Stimulated activated CD4-positive, alpha-beta T cell treated with anti-CD3 and anti-CD28 coated beads, Interleukin-15, amount 100 ng/mL, for 1 hour (primary cell): ENCODE data around the gene SUN1.

ENCODE experiments used
- DNase-seq, 2 donors: peaks; one replicate each; pipeline ENCODE4 v3.0.0-alpha.2; 2020; ENCODE audit warnings: low read depth in 1 of 2, low spot score in 1 of 2

The SUN1 gene

DNA sequence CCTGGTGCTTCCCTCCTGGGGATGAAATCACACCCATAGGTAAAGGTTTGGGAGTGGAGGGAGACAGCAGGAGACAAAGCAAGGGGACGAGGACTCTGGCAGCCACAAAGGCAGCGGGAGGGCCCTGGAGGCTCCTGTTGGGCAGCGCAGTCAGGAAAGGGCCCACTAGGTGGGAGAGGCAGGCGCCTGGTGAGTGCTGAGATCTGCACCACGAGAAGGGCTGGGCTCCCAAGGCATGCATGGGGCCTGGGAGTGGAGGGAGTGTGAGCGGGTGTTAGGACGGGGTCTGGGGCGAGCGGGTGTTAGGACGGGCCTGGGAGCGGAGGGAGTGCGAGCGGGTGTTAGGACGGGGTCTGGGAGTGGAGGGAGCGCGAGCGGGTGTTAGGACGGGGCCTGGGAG, 57.1 kb downstream of the SUN1 start:
- no peak for DNase-seq

DNA sequence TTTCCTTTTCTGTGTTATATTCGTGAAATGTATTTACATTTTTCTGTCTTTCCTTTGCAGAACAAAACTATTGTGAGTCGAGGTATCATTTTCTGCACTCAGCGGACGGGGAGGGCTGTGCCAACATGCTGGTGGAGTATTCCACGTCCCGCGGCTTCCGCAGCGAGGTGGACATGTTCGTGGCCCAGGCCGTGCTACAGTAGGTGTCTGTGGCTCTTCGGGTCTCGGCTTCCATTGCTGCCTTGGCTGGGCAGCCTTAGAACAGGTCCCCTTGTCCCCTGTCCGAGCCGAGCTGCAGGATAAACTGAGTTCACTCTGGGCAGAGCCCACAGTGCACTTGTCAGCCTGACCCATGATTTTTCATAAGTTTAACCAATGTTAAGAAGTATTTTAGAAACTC, 58.6 kb downstream of the SUN1 start:
- DNase-seq = no peak

DNA sequence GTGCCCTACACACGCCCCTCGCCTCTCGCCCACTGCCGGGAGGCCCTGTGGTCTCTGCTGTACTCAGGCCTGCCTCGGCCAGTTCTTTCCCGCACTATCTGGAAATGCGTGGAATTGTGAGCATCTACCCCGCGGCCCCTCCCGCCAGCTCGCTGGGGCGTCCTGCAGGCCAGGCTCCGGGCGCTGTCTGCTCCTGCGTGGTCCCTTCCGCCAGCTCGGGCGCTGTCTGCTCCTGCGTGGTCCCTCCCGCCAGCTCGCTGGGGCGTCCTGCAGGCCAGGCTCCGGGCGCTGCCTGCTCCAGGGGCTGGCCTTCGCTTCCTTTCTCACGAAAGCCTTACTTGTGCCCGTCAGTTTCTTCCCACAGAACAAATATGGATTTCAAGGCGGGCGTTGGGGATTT, 59.0 kb downstream of the SUN1 start:
- DNase-seq = no peak

DNA sequence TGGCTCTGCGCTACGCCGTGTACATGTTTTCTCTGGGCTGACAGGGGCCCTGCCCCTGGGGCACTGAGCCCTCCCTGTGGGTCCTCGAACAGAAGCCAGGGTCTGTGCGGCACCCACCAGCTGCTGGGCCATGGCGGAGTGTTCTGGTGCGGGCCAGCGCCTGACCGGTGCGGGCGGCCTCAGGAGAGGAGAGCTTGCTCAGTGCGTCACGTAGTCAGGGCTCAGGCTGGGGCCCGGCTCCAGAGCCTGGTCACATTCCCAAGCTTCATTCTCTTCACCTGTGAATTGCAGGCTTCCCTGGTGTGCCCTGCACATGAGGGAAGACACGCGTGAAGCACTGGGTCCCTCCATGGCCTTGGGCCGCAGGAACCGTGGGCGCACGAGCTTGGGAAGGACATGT, 59.5 kb downstream of the SUN1 start:
- DNase-seq = no peak

DNA sequence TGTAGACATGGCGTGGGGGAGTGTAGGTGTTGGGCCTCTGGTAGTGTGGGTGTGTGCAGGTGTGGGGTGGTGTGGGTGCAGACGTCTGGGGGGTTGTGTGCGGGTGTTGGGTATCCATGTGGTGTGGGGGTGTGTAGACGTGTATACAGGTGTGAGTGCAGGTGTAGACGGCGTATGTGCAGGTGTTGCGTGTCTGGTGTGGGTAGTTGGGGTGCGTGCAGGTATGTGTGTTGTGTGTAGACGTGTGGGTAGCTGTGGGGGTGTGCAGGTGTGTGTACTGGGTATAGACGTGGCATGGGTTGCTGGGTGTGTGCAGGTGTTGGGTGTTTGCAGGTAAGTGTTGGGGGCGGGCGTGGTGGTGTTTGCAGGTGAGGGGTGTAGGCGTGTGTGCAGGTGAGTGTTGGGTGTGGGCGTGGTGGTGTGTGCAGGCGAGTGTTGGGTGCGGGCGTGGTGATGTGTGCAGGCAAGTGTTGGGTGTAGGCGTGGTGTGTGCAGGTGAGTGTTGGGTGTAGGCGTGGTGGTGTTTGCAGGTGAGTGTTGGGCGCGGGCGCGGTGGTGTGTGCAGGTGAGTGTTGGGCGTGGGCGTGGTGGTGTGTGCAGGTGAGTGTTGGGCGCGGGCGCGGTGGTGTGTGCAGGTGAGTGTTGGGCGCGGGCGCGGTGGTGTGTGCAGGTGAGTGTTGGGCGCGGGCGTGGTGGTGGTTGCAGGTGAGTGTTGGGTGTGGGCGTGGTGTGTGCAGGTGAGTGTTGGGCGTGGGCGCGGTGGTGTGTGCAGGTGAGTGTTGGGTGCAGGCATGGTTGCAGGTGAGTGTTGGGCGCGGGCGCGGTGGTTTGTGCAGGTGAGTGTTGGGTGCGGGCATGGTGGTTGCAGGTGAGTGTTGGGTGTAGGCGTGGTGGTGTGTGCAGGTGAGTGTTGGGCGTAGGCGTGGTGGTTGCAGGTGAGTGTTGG, 60.6 kb downstream of the SUN1 start:
- no peak for DNase-seq

DNA sequence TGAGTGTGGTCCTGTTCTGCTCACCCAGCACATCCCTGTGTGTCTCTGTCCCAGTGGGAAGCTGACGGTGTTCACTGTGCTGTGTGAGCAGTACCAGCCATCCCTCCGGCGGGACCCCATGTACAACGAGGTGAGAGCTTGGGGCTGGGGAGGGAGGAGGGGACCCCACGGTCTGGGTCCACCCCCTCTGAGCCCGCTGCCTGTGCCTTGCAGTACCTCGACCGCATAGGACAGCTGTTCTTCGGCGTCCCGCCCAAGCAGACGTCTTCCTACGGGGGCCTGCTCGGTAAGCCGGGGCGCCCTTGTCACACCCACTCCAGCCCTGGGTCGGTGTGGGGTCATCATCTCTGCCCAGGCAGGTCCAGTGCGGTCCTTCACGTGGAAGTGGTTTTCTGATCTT, 61.4 kb downstream of the SUN1 start:
- DNase-seq = no peak

DNA sequence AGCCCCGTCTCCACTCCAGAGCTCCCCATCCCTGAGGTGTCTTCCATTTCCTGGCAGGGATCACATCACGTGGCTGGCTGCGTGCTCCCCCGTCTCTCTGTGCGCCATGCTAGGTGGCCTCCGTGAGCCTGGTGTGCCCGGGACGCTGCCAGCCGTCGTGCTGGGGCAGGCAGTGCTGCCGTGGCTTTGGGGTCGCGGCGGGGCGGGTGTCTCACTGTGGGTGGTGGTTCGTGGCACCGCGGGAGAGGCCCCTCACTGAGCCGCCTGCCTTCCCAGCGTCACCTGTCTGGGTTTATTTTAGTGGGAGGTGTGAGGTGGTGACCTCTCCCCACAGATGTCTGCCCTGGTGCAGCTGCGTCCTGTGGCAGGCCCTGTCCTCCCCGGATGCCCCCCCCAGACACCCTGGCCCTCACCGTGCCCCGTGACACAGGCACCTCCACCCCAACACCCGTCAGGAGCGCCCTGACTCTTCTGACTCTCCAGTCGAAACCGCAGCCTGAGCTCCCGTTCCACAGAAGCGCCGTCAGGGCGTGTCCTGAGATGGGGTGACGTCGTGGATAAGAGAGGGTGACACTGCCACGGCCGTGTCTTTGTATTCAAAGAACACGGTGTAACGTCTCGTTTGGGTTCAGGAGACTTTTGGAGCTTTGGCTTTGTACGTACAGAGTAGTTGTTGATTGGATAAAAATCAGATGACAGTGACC, 62.0 kb downstream of the SUN1 start:
- DNase-seq = no peak

DNA sequence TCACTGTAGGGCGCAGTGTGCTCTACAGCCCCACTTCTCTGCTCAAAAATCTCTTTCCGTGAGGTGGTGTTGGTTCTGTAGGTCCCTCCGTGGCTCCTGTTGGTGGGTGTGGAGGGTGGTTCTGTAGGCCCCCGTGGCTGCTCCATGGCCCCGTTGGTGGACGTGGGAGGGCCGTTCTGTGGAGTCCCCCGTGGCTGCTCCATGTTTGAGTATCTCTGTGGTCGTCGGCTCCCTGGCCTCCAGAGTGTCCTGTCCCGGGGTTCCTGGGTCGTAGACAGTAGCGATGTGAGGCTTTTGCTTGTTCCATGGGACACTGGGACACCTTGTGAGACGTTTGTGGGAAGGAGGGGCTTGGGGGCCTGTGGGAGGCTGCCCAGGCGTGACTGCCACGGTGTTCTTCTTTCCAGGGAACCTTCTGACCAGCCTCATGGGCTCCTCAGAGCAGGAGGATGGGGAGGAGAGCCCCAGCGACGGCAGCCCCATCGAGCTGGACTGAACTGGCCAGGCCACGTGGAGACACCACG, 62.7 kb downstream of the SUN1 start:
- no peak for DNase-seq

DNA sequence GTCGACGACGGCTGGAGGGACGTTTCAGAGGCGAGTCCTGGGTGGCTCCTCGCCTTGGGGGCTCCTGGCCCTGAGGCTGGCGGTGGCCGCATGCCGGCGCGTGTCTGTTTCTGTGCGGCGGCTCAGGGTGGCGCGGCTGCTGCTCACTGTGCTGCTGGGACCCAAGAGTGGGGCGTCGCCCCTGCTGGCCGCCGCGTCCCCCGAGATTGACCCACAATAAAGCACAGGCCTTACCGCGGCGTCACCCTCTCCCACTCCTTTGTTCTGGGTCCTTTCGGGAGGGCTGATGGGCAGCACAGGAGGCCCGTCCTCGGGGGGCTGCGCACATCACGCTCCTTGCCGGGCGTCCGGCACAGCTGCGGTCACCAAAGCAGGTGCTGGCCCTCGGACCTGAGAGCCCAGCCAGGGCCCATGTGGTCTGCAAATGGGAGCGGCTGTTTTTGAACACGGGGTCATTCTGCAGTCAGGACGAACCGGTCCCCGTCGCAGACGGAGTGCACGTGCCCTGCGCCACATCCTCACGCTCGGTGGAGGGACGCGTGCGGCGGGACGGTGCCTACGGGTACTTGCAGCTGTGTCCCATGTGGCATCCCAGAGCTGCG, 63.3 kb downstream of the SUN1 start:
- DNase-seq = no peak

DNA sequence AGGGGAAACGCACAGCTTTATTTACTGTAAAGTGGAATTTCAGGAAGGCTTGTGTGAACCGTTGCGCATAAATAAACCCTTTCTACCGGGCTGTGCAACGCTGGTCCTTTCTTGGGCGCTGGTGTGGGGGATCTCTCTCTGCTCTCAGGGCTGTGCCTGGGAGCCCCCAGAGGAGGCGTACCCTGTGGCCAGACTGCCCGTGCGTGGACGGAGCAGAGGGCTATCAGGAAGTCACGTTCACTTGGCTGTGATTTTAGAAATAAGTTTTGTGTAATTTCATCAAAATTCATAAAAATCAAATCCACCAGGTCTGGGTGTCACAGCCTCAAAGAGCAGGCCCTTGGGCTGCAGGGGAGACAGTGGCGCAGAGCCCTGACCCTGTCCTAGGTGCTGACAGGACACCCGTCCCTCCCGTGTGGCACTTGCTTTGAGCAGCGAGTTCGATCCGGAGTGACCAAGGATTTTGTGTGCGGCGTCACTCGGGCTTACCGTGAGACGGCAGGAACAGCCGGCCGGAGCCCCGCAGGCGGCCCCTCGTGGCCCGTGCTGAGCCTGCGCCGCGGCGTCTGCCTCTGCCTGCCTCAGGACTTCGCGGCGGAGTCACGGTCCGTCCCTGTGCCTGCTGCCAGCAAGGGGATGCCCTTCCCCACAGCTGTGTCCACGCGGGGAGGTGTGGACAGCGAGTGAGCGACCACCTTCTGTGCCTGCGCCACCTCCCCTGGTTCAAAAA, 64.2 kb downstream of the SUN1 start:
- no peak for DNase-seq

DNA sequence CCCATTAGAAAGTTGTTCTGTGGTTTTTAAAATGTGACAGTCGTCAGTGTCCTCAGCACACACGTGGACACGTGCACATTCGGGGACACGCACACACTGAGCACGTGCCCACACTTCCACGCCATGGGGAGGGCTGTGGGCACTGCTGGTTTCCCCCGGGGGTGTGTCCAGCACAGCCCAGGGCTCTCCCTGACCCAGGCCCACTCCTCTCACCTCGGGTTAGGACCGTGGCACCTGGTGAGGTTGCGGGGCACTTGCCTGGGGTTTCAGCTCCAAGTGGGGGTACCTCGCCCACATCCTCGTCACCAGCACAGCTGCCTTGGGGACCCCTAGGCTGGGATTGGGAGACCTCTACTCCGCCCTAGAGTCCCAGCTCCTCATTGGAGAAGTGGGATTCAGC, 64.8 kb downstream of the SUN1 start:
- no peak for DNase-seq

DNA sequence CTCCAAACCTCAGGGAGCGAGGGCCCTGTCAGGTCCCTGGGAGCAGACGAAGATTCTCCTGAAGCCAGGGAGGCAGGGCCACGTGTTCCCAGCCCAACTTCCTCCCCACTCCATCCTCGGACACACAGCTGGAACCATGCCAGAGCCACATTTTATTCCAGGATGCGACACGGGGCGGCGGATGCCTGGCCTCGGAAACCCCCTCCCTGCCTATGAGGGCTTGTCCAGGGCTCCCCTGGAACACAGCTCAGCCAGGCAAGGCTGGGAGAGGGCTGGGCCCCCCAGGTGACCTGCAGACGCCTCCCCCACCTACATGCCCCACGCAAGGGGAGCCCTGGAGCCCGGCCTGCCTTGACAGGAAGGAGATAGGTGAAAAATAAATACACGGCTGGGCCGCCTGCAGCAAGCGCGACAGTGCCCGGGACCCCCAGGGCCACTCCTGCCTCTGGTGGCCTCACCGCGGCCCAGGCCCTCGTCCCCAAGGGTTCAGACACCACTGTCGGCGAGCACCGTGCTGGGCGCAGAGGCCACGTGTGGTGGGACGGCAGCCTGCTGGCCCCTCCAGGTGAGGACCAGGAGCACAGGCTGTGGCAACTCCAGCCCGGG, 65.6 kb downstream of the SUN1 start:
- DNase-seq = no peak

DNA sequence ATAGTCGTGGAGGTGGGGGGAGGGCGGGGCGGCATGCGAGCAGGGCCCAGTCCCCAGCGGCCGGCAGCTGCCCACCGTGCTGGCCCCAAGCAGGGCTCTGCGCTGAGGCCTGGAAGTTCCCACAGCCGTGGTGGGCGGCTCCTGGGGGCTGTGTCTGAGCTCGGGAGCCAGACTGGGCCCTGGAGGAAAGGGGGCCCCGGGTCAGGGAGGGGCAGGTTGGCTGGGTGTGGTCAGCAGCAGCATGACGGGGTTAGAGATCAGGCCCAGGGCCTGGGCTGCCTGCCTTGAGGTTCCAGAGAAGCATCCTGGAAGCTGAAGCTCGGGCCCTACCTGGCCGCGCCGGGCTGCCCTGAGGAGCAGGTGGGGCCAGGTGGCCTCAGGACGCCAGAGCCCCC, 66.2 kb downstream of the SUN1 start:
- no peak for DNase-seq

DNA sequence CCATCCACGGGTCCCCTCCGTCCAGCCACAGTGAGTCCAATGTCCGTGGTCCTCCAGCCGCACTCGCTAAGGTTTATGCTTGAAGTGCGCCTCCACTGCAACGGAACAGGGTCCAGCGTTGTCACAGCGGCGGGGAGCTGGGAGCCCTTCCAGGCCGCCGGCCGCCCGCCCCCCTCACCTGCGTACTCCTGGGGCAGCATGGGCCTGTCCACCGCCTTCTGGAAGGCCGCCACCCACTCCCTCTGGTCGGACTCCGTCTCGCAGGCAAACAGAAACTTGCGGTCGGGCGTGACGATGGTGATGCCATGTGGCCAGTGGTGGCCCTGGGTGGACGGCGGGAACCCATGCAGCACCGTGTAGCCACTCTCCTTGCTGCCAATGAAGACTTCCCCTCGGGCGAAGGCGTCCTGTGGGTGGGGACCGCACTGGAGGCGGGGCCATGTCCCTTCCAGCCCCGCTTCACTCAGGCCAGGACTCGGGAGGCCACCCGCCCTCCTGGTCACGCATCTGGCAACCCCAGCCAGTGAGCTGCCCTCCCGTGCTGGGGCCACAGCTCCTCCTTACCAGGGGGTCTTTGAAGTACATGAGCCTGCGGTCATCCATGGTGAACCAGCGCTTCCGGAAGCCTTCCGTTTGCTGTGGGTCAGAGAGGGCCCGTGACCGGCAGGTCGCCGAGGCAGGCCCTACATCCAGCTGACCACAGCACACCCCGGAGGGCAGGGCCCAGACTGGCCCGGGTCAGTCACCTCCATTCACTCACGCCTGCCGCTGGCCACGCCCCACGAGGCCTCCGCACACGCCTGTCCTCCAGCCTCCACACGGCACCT, 66.8 kb downstream of the SUN1 start:
- no peak for DNase-seq

DNA sequence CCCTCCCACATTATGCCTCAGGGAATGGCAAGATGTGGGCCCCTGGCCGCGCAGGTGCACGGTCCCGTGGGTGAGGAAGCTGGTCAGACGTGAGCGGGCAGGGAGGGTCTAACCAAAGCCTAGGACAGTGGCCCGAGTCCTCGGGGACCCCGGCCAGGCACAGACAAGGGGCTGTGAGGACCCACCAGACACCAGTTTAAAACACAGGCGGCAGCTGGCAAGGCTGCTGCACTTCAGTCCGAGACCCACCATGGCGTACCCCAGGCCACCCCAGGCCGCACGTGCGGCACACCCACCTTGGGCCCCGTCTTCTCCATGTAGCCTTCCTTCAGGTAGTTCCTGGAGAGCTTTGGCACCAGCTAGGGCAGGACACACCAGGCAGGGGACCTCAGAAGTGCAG, 67.5 kb downstream of the SUN1 start:
- DNase-seq = no peak

DNA sequence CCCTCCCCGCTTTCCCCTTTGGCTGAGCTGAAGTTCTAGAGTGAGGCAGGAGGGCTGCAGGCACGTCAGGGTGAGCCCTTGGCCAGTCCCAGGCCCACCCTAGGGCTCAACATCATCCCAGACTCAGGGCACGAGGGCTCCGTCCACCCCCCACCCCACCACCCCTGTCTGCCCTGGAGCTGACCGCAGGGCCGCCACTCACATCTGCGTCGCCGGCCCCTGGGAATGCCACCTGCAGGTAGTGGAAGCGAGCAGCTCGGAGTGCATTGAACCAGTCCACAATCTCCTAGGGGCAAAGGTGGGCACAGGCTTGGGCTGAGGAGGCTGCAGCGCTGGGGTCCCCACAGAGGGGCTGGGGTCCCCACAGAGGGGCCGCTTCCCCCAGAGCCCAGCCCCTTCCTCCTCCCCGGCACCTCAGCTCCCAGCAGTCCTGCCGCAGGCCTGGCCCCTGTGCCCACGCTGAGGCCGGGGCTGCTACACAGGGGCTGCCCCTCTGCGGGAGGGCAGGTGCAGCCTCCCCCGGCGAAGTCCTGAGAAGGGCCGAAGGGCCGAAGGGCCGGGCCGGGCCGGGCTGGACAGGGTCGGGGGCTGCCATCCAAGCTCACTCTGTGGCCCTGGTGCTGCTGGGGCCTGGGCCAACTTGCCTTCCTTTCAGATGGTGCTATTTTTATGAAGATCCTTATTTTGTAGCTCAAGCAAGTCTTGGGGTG, 68.2 kb downstream of the SUN1 start:
- DNase-seq = no peak

DNA sequence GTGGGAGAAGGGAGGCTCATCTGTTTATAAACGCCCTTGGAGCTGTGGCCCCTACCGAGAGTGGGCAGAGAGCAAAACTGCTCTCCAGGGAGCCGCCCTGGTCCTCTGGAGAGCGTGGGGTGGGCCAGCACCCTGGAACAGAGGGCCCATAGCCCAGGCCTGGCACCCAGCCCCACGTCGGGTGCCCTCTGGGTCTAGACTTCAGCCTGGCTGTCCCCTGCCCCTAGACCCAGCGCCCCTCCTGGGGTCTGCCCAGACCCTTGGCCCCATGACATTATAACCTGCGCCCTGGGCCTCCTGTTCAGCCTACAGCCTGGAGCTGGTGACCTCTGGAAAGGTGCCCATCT, 68.7 kb downstream of the SUN1 start:
- no peak for DNase-seq

DNA sequence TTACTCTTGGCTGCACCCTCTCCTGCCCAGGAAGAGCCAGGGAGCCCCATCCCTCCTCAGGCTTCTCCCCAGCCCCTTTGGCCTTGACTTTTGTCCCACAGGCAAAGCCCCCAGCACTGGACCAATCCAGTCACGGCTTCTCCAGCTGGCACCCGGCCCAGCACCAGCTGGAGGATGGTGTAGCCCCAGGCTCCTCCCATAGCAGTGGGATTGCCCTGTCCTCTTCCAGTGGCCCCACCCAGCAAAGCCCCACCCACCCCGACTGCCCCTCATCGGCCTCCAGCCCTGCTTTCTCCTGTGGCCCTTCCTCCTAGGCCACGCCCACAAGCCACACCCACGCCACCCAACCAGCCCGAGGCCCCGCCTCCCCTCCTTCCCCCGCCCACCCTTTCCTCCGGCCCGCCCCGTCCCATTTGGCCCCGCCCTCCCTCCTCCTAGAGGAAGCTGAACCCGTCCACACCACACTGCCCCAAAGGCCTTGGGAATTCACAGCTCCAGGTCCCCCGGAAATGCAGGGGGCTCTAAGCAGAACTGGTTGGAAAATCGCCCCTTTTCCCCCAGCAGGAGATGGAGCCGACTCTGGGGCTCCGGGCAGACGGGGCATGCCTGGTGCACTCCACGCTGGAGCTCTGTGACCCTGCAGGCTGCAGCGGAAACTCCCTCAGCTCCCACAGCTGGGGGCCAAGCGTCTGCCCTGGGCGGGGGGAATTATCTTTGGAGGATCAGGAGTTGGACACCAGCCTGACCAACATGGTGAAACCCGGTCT, 69.3 kb downstream of the SUN1 start:
- no peak for DNase-seq

DNA sequence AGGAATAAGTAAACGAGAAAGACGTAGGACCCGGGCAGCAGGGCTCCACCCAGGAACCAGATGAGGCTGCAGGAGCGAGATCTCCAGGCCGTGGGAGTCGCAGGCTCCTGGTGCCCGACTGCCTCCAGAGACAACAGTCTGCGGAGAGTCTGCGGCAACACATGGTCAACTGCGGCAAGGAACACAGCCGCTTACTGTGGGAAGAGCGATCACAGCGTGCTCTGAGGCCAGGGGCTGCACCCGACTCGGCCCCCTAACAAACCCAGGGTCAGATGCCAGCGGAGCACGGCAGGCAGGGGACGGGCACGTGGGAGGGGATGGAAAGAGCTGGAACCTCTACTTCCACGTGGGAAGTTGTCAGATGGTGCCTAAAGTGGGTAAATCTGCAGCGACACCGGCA, 70.7 kb downstream of the SUN1 start:
- no peak for DNase-seq
